Measurements from ENCODE around the gene UBR3.
A peak's percentile ranks its signal among the peaks of the same experiment; 100 is the strongest.

UBR3 gene

GRCh38 chr2:170122883-170123547 lies 295.8 kb downstream of the UBR3 start:
- DNase-seq = no peak

DNA sequence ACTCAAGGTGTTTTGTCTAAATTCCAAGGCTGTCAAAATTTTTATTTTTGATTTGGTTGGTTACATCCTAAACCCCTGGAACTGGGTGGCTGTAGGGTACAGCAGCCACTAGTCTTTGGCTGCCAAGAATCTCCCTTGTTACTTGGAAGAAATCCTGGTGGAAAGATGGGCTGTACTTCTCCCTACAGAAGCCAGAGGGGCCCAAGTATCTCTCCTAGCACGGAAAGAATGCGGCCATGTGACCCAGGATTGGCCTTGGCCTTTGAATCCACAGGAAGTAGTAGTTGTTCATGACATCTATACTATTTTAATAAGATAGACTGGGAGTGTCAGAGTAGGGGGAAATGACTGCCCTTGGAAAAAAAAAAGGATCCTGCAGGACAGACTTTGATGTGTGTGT lies 296.3 kb downstream of the UBR3 start:
- DNase-seq = no peak

DNA sequence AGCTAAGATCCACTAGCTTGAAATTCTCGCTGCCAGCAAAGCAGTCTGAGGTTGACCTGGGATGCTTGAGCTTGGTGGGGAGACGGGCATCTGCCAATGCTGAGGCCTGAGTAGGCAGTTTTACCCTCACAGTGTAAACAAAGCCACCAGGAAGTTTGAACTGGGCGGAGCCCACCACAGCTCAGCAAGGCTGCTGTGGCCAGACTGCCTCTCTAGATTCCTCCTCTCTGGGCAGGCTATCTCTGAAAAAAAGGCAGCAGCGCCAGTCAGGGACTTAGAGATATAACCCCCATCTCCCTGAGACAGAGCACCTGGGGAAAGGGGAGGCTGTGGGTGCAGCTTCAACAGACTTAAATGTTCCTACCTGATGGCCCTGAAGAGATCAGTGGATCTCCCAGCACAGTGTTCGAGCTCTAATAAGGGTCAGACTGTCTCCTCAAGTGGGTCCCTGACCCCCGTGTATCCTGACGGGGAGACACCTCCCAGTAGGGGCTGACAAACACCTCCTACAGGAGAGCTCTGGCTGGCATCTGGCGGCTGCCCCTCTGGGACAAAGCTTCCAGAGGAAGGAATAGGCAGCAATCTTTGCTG lies 299.0 kb downstream of the UBR3 start:
- DNase-seq = peak; percentile 14
